GM12878 (cell line): Measurements from ENCODE around the gene ARHGAP15.

Experiments used
- EZH2 ChIP-seq: IDR thresholded peaks from 2 replicates; pipeline ENCODE4 v1.6.1; 2012; ENCODE audit warnings: low read depth, mild to moderate bottlenecking, control low read depth, inconsistent platforms, low read length, borderline replicate concordance; ENCODE audit not compliant: control insufficient read depth
- JUND ChIP-seq: IDR thresholded peaks from 2 replicates; pipeline ENCODE4 v1.6.1; 2012; ENCODE audit warnings: low read depth, mild to moderate bottlenecking, low read length, improper control_type of control experiment, moderate library complexity
- MAX ChIP-seq: IDR thresholded peaks from 2 replicates; pipeline ENCODE4 v1.6.1; 2012; ENCODE audit warnings: low read depth, low read length, improper control_type of control experiment
- MXI1 ChIP-seq: fragments of 150-350 bp; IDR thresholded peaks from 2 replicates; pipeline ENCODE4 v1.6.1; 2011; ENCODE audit warnings: low read depth, mild to moderate bottlenecking, inconsistent platforms, low read length, improper control_type of control experiment
- NBN ChIP-seq: fragments of 450-650 bp; IDR thresholded peaks from 2 replicates; pipeline ENCODE4 v1.6.1; 2016
- NKRF ChIP-seq: fragments of 450-650 bp; conservative IDR thresholded peaks from 2 replicates; pipeline ENCODE4 v1.6.1; 2017; ENCODE audit warnings: mild to moderate bottlenecking, moderate library complexity
- PAX8 ChIP-seq: fragments of 450-650 bp; IDR thresholded peaks from 2 replicates; pipeline ENCODE4 v1.6.1; 2017; ENCODE audit warnings: mild to moderate bottlenecking, moderate library complexity
- TCF12 ChIP-seq: IDR thresholded peaks from 2 replicates; pipeline ENCODE4 v1.6.1; 2011; ENCODE audit warnings: low read depth, mild to moderate bottlenecking, low read length
- TF ChIP-seq, protein P1 (sequence below), 3 experiments: IDR thresholded peaks in 2 of 3; conservative IDR thresholded peaks in 1 of 3; 2 replicates each; pipeline ENCODE4 v1.5.1; 2011; ENCODE audit warnings: low read depth in 3 of 3, low read length in 3 of 3, mild to moderate bottlenecking in 3 of 3, control low read depth in 2 of 3, moderate library complexity in 2 of 3, inconsistent platforms in 1 of 3, mixed read lengths in 1 of 3; ENCODE audit not compliant: control insufficient read depth in 2 of 3, insufficient read depth in 1 of 3; ENCODE audit errors: extremely low read depth in 1 of 3

GRCh38 chr2:143390171-143390570, 261.0 kb downstream of the ARHGAP15 start:
- TF ChIP-seq JUND (no peak), NKRF (no peak), MAX (no peak), TCF12 (no peak), PAX8 (no peak), NBN (no peak), EZH2 (no peak), MXI1 (no peak)
- TF ChIP-seq, protein P1, sequence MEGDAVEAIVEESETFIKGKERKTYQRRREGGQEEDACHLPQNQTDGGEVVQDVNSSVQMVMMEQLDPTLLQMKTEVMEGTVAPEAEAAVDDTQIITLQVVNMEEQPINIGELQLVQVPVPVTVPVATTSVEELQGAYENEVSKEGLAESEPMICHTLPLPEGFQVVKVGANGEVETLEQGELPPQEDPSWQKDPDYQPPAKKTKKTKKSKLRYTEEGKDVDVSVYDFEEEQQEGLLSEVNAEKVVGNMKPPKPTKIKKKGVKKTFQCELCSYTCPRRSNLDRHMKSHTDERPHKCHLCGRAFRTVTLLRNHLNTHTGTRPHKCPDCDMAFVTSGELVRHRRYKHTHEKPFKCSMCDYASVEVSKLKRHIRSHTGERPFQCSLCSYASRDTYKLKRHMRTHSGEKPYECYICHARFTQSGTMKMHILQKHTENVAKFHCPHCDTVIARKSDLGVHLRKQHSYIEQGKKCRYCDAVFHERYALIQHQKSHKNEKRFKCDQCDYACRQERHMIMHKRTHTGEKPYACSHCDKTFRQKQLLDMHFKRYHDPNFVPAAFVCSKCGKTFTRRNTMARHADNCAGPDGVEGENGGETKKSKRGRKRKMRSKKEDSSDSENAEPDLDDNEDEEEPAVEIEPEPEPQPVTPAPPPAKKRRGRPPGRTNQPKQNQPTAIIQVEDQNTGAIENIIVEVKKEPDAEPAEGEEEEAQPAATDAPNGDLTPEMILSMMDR (IDR thresholded peaks at IDR 0.05 in 2 of 3, conservative IDR thresholded peaks at IDR 0.05 in 1 of 3; ENCODE audit: control insufficient read depth in 2 of 3, extremely low read depth in 1 of 3, insufficient read depth in 1 of 3, low read depth in 3 of 3, low read length in 3 of 3) = no peak
